Prostate gland (tissue), 2 donors: ENCODE results near the gene RPS18. TPM values are rescaled to one million over a fixed set of nuclear protein-coding genes. Genes with fewer than 3 reads are reported as not detected.

Experiments
- DNase-seq: peaks from one replicate; pipeline ENCODE4 v3.0.0-alpha.2; 2019; ENCODE audit warnings: low spot score
- H3K27ac ChIP-seq, 2 donors: fragments of 200-600 bp; sonication (generic); 2 replicates each; pipeline ENCODE4 v1.5.1; 2017 to 2019
- H3K27me3 ChIP-seq: fragments of 200-600 bp; sonication (generic); replicated peaks from 2 replicates; pipeline ENCODE4 v1.5.1; 2019; ENCODE audit not compliant: insufficient read depth
- H3K36me3 ChIP-seq, 2 donors: fragments of 200-600 bp; sonication (generic); 1 replicate in 1 of 2; 2 replicates in 1 of 2; pipeline versions ENCODE4 v1.5.1 to v1.8.1; 2017 to 2019
- H3K4me1 ChIP-seq: fragments of 200-600 bp; sonication (generic); replicated peaks from 2 replicates; pipeline ENCODE4 v1.5.1; 2019
- H3K4me3 ChIP-seq, 2 donors: fragments of 200-600 bp; sonication (generic); 2 replicates each; pipeline ENCODE4 v1.5.1; 2017 to 2019
- H3K9me3 ChIP-seq: fragments of 200-600 bp; sonication (generic); 2 replicates; pipeline ENCODE4 v1.5.1; 2017
- CTCF ChIP-seq, 4 experiments: fragments of 200-600 bp in 2 of 4; fragments of 450-650 bp in 2 of 4; sonication (generic) in 2 of 4; IDR thresholded peaks; 1 replicate in 3 of 4; 2 replicates in 1 of 4; pipeline ENCODE4 v1.5.1; 2016 to 2019; ENCODE audit warnings: antibody characterized with exemption in 4 of 4, mild to moderate bottlenecking in 2 of 4, moderate library complexity in 2 of 4
- POLR2A ChIP-seq: fragments of 450-650 bp; IDR thresholded peaks from one replicate; pipeline ENCODE4 v1.6.1; 2016; ENCODE audit warnings: antibody characterized with exemption, mild to moderate bottlenecking
- POLR2AphosphoS5 ChIP-seq: sonication (generic); formaldehyde crosslinking; IDR thresholded peaks from one replicate; pipeline ENCODE4 v1.6.1; 2017; ENCODE audit warnings: antibody characterized with exemption
- WGBS: methylation state at CpG from one replicate; pipeline ENCODE4 v1.1.5; 2018; 5-methylcytosine and 5-hydroxymethylcytosine counted together
- intact Hi-C: fragments of 100-400 bp; cut with DNase I; formaldehyde crosslinking; loops from one replicate; pipeline ENCODE4 v1.14.2; 2022
- total RNA-seq, 2 donors: library from RNA; depleted of rRNA; stranded (reverse); fragments of >200 nt; gene quantifications; one replicate each; pipeline ENCODE4 v1.1.0, GENCODE V29; 2016

The RPS18 gene
- total RNA-seq, 2 donors from 2014 or later, result 1,990 to 4,594 TPM

- intact Hi-C loops, result no loop called here
- Histone ChIP-seq H3K4me1 (peaks cover 28% of the 10 kb centered on the region), H3K4me3 (peak overlapping the region; percentile 55 to 74), H3K27ac (peak overlapping the region; percentile 87), H3K27me3 (no peaks in the 10 kb centered on the region), H3K36me3 (no peaks in the 10 kb centered on the region), H3K9me3 (no peaks in the 10 kb centered on the region)
- no peak for DNase-seq
- TF ChIP-seq CTCF (IDR thresholded peaks at IDR 0.05) (no peak), POLR2AphosphoS5 (no peak), POLR2A (no peak)
- 56% methylated on average over 39 of the region's 39 CpGs for WGBS
These were observed 6.0 kb downstream of the RPS18 start for GRCh38 chr6:33277663-33278391.

DNA sequence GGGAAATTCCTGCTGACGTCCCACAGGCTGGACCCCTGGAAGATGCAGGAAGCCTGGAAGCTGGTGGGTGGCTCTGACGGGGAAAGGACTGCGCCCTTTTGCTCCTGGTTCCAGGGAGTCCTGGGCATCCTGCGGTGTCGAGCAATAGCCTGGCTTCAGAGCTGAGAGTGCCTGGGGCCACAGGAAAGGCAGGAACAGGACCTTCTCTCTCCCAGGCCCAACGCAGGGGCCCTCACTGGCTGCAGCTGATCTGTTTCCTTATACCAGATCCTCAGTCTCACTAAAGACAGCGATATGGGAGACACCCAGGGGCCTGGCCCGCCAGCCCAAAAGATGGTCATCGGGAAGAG, 6.5 kb downstream of the RPS18 start:
- no peaks in the 10 kb centered on the region for H3K36me3 ChIP-seq
- intact Hi-C loops, result no loop called here
- peaks cover 23% of the 10 kb centered on the region for H3K4me1 ChIP-seq
- TF ChIP-seq POLR2A (no peak), POLR2AphosphoS5 (no peak), CTCF (IDR thresholded peaks at IDR 0.05) (no peak)
- no peak for DNase-seq
- no peaks in the 10 kb centered on the region for H3K27me3 ChIP-seq
- H3K4me3 ChIP-seq, result no peak overlapping the region
- 81% methylated on average over 9 of the region's 9 CpGs for WGBS
- peak overlapping the region in 1 of 2 donors; percentile 87 for H3K27ac ChIP-seq
- no peaks in the 10 kb centered on the region for H3K9me3 ChIP-seq

- Histone ChIP-seq H3K9me3 (no peaks in the 10 kb centered on the region), H3K27ac (no peak overlapping the region), H3K4me3 (no peak overlapping the region), H3K4me1 (peaks cover 21% of the 10 kb centered on the region), H3K27me3 (no peaks in the 10 kb centered on the region), H3K36me3 (no peaks in the 10 kb centered on the region)
- intact Hi-C loops, result no loop called here
- WGBS, result 81% methylated on average over 3 of the region's 3 CpGs
- DNase-seq, result no peak
- TF ChIP-seq POLR2AphosphoS5 (no peak), POLR2A (no peak), CTCF (IDR thresholded peaks at IDR 0.05) (no peak)
These were observed 6.9 kb downstream of the RPS18 start for GRCh38 chr6:33278810-33279209.

GRCh38 chr6:33279257-33279695, 7.4 kb downstream of the RPS18 start:
- WGBS, result 74% methylated on average over 13 of the region's 13 CpGs
- TF ChIP-seq POLR2A, result no peak
- TF ChIP-seq CTCF (IDR thresholded peaks at IDR 0.05), result no peak
- no peak for TF ChIP-seq POLR2AphosphoS5
- Histone ChIP-seq H3K27me3 (no peaks in the 10 kb centered on the region), H3K4me3 (no peak overlapping the region), H3K36me3 (no peaks in the 10 kb centered on the region), H3K27ac (no peak overlapping the region), H3K4me1 (peaks cover 17% of the 10 kb centered on the region), H3K9me3 (no peaks in the 10 kb centered on the region)
- intact Hi-C loops, result no loop called here
- no peak for DNase-seq

DNA sequence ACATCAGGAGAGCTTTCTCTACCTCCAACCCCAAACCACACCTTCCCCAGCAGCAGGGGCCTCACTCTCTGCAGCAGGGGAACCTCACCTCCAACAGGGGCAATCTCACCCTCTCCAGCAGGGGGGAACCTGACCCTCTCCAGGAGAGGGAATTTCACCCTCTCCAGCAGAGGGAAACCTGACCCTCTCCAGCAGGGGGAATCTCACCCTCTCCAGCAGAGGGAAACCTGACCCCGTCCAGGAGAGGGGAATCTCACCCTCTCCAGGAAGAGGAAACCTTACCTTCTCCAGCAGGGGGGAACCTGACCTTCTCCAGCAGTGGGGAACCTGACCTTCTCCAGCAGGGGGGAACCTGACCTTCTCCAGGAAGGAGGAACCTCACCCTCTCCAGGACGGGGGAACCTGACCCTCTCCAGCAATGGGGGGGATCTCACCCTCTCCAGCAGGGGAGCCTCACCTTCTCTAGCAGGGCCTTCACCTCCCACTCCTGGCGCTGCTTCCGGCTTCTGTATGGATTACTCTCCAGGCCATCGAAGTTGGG, 8.2 kb downstream of the RPS18 start:
- no peak for DNase-seq
- Histone ChIP-seq H3K9me3 (no peaks in the 10 kb centered on the region), H3K4me3 (no peak overlapping the region), H3K27me3 (no peaks in the 10 kb centered on the region), H3K27ac (no peak overlapping the region), H3K36me3 (no peaks in the 10 kb centered on the region), H3K4me1 (peaks cover 12% of the 10 kb centered on the region)
- intact Hi-C loops, result no loop called here
- WGBS, result 43% methylated on average over 5 of the region's 5 CpGs
- TF ChIP-seq CTCF (IDR thresholded peaks at IDR 0.05), result peak in 1 of 4 experiments; percentile 49
- TF ChIP-seq POLR2AphosphoS5, result no peak
